Nephron progenitor cell (in vitro differentiated cells): Measurements from ENCODE around the gene ADGRA3.
"Not testable (repeated sequence)": the region's sequence is repeated elsewhere in the genome, so short reads cannot be mapped to it uniquely, and the experiment has no call there.

Source experiments
- DNase-seq: peaks from one replicate; pipeline ENCODE4 v3.0.0; 2021
- H3K27ac Mint-ChIP-seq: 2 replicates; pipeline ENCODE4 v1.8.0; 2021; ENCODE audit warnings: mild to moderate bottlenecking, moderate library complexity, mixed read lengths
- H3K27me3 Mint-ChIP-seq: 2 replicates; pipeline ENCODE4 v1.8.0; 2021; ENCODE audit warnings: mild to moderate bottlenecking, low read depth, mixed read lengths; ENCODE audit not compliant: poor library complexity
- H3K36me3 Mint-ChIP-seq: 2 replicates; pipeline ENCODE4 v1.8.0; 2021; ENCODE audit warnings: low read depth, mixed read lengths
- H3K4me1 Mint-ChIP-seq: 2 replicates; pipeline ENCODE4 v1.8.0; 2021; ENCODE audit warnings: mixed read lengths
- H3K4me3 Mint-ChIP-seq: 2 replicates; pipeline ENCODE4 v1.8.0; 2021; ENCODE audit warnings: mild to moderate bottlenecking, moderate library complexity, mixed read lengths
- H3K9me3 Mint-ChIP-seq: 2 replicates; pipeline ENCODE4 v1.8.0; 2021; ENCODE audit warnings: mild to moderate bottlenecking, moderate library complexity, mixed read lengths
- CTCF ChIP-seq: fragments of 200-600 bp; sonication (generic); IDR thresholded peaks from 2 replicates; pipeline ENCODE4 v1.5.0; 2021; ENCODE audit warnings: antibody characterized with exemption

ADGRA3 gene

GRCh38 chr4:22477813-22478182 lies 38.1 kb downstream of the ADGRA3 start:
- H3K4me1 Mint-ChIP-seq, result peaks cover 5% of the 10 kb centered on the region
- peak overlapping the region; percentile 71 for H3K27ac Mint-ChIP-seq
- no peak for TF ChIP-seq CTCF
- no peaks in the 10 kb centered on the region for H3K27me3 Mint-ChIP-seq
- DNase-seq, result no peak
- peaks cover 89% of the 10 kb centered on the region for H3K36me3 Mint-ChIP-seq
- H3K9me3 Mint-ChIP-seq, result peaks cover 63% of the 10 kb centered on the region
- H3K4me3 Mint-ChIP-seq, result no peak overlapping the region

DNA sequence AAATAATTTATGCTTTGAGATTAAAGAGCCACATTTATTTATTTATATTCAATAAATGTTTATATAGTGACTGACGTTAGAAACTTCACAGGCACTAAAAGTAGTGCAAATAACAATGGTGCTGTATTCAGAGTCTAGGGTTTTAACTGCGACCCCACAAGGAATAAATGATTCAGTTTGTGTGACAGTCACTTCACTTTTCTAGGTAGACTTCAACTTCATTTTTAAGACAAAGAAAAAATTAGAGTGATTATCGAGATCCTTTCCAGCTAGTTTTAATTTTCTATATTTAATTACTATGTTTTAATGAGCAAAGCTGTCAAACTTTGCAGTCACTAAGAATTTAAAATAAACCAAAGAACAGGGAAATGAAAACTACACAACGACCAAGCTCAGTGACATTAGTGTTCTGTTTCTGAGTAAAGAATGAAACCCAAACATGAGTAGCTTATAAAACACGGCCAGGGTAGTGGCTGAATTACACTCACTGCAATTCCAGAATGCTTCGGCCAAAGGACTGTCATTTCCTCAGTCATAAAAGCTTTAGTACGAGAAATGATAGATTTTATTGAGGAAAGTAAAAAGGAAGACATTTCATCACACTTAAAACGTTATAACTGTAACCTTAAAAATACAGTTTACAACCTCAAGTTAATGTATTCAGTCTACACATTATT lies 38.6 kb downstream of the ADGRA3 start:
- no peak overlapping the region for H3K4me3 Mint-ChIP-seq

DNA sequence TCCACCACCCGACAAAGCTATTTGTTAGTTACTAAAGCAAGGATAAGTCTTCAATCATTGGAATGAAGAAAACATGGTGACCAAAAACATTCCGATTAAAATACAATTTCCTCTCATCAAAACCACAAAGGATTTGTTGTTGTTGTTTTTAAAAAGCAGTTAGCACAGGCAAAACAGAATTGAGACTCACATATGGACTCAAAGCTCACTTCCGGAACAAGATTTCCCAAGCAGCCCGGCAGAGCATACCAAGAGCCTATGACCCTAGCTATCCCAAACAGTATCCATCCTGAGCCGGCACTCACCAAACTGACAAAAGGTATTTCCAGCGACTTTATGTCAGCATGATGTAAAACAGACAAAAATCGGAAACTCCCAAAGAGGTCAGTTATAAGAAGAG lies 39.9 kb downstream of the ADGRA3 start:
- TF ChIP-seq CTCF, result no peak
- Mint-ChIP-seq H3K36me3 (peaks cover 93% of the 10 kb centered on the region), H3K27me3 (no peaks in the 10 kb centered on the region), H3K4me3 (no peak overlapping the region), H3K27ac (no peak overlapping the region), H3K9me3 (peaks cover 62% of the 10 kb centered on the region), H3K4me1 (peaks cover 5% of the 10 kb centered on the region)
- DNase-seq, result no peak

More for the DNA sequence above, 38.6 kb downstream of the ADGRA3 start:
- H3K36me3 Mint-ChIP-seq, result peaks cover 91% of the 10 kb centered on the region
- H3K4me1 Mint-ChIP-seq, result peaks cover 5% of the 10 kb centered on the region
- no peak for TF ChIP-seq CTCF
- no peak for DNase-seq
- peak overlapping the region; percentile 71 for H3K27ac Mint-ChIP-seq
- peaks cover 66% of the 10 kb centered on the region for H3K9me3 Mint-ChIP-seq
- H3K27me3 Mint-ChIP-seq, result no peaks in the 10 kb centered on the region

DNA sequence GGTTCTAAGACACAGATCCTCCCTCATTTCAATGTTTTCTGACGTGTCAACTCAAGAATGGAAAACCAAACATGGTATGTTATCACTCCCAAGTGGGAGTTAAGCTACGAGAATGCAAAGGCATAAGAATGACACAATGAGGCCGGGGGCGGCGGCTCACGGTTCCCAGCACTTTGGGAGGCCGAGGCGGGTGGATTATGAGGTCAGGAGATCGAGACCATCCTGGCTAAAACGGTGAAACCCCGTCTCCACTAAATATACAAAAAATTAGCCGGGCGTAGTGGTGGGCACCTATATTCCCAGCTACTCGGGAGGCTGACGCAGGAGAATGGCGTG lies 40.6 kb downstream of the ADGRA3 start:
- not testable (repeated sequence) for H3K4me1 Mint-ChIP-seq, H3K4me3 Mint-ChIP-seq, H3K27me3 Mint-ChIP-seq, DNase-seq
- peaks cover 93% of the 10 kb centered on the region for H3K36me3 Mint-ChIP-seq
- peak overlapping the region; percentile 29 for H3K27ac Mint-ChIP-seq
- H3K9me3 Mint-ChIP-seq, result peaks cover 60% of the 10 kb centered on the region

GRCh38 chr4:22474636-22475310 lies 41.1 kb downstream of the ADGRA3 start:
- Mint-ChIP-seq H3K27ac (no peak overlapping the region), H3K4me3 (no peak overlapping the region), H3K27me3 (no peaks in the 10 kb centered on the region), H3K36me3 (peaks cover 93% of the 10 kb centered on the region), H3K4me1 (peaks cover 5% of the 10 kb centered on the region), H3K9me3 (peaks cover 55% of the 10 kb centered on the region)
- no peak for DNase-seq
- TF ChIP-seq CTCF, result no peak

DNA sequence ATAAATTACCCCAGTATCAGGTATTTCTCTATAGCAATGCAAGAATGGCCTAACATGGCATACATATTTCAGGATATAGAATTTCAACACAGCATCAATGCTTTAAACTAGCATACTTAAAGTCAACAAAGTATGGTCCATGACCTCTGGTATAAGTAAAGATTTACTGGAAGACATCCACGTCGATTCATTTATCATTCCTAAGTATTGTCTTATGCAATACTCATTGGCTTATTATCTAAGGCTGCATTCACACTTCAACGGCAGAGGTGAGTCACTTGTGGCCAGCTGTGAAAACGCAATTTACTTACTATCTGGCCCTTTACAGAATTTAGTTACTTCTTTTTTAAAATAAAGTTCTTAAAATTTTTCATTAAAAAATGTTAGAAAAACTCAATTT lies 42.6 kb downstream of the ADGRA3 start:
- Mint-ChIP-seq H3K4me1 (no peaks in the 10 kb centered on the region), H3K27ac (no peak overlapping the region), H3K27me3 (no peaks in the 10 kb centered on the region), H3K4me3 (no peak overlapping the region), H3K36me3 (peaks cover 93% of the 10 kb centered on the region), H3K9me3 (peaks cover 47% of the 10 kb centered on the region)
- no peak for DNase-seq
- no peak for TF ChIP-seq CTCF
